ENCODE data around the gene SPAG5. TPM values are rescaled to one million over a fixed set of nuclear protein-coding genes. Genes with fewer than 3 reads are reported as not detected.

Gene SPAG5
- total RNA-seq, 6 donors from 2014 or later, result 4.4 to 34.6 (median 7.4) TPM

DNA sequence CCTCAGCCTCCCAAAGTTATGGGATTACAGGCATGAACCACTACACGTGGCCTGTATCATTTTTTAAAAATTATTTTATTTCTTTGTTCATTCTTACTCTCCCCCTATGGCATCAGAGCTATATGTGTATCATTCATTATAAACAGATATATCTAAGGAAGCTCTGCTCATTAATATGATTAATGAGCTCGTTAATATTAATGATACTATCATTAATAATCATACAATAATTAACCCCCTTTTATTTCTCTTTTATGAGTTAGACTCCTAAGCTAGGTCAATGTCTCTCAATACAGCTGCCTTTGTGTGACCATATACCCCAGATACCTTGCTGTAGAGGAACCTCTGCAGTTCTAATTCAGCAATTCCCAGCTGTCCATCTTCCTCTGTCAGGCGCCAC is 19.6 kb upstream of the SPAG5 start:
- H3K4me3 ChIP-seq, result no peak overlapping the region
- no peak for ATAC-seq (ENCODE audit: low FRiP score in 2 of 2)
- TF ChIP-seq EP300 (IDR thresholded peaks at IDR 0.05) (no peak), POLR2AphosphoS5 (IDR thresholded peaks at IDR 0.05) (no peak)
- 87 to 95% methylated on average over 3 of the region's 3 CpGs for WGBS, 2 donors
- no peaks in the 10 kb centered on the region for H3K4me1 ChIP-seq
- no peak for DNase-seq
- H3K27me3 ChIP-seq, result no peaks in the 10 kb centered on the region
- H3K36me3 ChIP-seq, result peaks cover 87 to 100% (median 94%) of the 10 kb centered on the region in 4 donors
- no peaks in the 10 kb centered on the region for H3K9me3 ChIP-seq
- no peak overlapping the region for H3K27ac ChIP-seq

DNA sequence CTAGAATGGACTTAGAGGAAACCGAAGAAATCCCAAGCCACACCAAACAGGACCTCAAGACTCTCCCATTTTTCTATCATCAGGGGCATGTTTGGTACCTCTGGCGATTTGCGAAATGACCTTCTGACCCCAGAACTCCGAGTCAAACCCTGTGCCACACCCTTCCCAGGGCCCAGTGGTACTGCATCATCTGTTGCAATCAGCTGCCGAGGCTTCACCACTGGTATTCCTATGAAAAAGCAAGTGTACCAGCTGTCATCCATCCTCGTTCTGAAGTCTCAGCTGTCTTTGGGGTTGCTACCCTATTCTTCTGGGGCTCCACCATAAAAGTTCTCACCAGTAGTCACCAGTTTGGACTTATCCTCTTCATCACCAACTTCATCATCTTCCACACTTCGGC is 17.5 kb upstream of the SPAG5 start:
- 79 to 84% methylated on average over 7 of the region's 7 CpGs for WGBS, 2 donors
- Histone ChIP-seq H3K9me3 (no peaks in the 10 kb centered on the region), H3K4me3 (no peak overlapping the region), H3K4me1 (no peaks in the 10 kb centered on the region), H3K36me3 (peaks cover 68 to 86% (median 73%) of the 10 kb centered on the region in 4 donors), H3K27me3 (no peaks in the 10 kb centered on the region), H3K27ac (no peak overlapping the region)
- TF ChIP-seq, protein P1, sequence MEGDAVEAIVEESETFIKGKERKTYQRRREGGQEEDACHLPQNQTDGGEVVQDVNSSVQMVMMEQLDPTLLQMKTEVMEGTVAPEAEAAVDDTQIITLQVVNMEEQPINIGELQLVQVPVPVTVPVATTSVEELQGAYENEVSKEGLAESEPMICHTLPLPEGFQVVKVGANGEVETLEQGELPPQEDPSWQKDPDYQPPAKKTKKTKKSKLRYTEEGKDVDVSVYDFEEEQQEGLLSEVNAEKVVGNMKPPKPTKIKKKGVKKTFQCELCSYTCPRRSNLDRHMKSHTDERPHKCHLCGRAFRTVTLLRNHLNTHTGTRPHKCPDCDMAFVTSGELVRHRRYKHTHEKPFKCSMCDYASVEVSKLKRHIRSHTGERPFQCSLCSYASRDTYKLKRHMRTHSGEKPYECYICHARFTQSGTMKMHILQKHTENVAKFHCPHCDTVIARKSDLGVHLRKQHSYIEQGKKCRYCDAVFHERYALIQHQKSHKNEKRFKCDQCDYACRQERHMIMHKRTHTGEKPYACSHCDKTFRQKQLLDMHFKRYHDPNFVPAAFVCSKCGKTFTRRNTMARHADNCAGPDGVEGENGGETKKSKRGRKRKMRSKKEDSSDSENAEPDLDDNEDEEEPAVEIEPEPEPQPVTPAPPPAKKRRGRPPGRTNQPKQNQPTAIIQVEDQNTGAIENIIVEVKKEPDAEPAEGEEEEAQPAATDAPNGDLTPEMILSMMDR (IDR thresholded peaks at IDR 0.05), result no peak
- no peak for TF ChIP-seq EP300 (IDR thresholded peaks at IDR 0.05)
- no peak for TF ChIP-seq POLR2A (IDR thresholded peaks at IDR 0.05)
- ATAC-seq (ENCODE audit: low FRiP score in 2 of 2) (no peak), DNase-seq (no peak)

DNA sequence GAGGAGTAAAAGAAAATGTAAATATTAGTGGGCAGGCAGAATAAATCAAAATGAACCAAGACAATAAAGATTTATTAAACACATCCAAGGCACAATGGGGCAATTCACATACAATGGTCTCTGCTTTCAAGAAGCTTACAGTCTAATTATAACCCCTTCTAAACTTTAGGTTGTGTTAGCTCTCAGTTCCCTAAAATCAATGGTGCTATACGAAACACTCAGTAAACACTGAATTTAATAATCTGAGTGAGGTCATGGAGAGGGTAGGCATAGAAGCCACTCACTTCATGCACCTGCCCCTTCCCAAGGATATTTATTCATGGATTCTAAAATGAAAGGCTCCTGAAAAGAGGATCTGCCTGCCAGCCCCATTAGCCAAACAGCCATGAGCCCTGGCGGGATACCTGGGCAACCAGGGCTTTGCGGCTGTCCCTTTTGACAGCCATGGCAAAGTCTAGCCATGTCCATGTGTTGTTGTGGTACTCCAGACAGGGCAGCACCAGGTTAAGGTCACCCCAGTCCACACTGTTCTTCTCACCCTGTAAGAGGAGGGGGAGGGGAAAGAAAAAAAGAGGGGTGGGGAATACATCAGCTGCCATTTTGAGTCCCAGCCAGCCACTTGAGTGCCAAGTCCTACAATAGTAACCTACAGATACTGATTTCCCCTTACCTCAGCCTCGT is 16.6 kb upstream of the SPAG5 start:
- Histone ChIP-seq H3K4me1 (no peaks in the 10 kb centered on the region), H3K27ac (no peak overlapping the region), H3K27me3 (no peaks in the 10 kb centered on the region), H3K36me3 (peaks cover 59 to 85% (median 67%) of the 10 kb centered on the region in 4 donors), H3K4me3 (no peak overlapping the region), H3K9me3 (no peaks in the 10 kb centered on the region)
- ATAC-seq (ENCODE audit: low FRiP score in 2 of 2), result no peak
- WGBS, 2 donors, result 91 to 95% methylated on average over 4 of the region's 4 CpGs
- no peak for TF ChIP-seq EP300 (IDR thresholded peaks at IDR 0.05)
- no peak for TF ChIP-seq POLR2A (IDR thresholded peaks at IDR 0.05)
- TF ChIP-seq, protein P1 (IDR thresholded peaks at IDR 0.05), result no peak
- no peak for TF ChIP-seq POLR2AphosphoS5 (IDR thresholded peaks at IDR 0.05)
- no peak for DNase-seq

DNA sequence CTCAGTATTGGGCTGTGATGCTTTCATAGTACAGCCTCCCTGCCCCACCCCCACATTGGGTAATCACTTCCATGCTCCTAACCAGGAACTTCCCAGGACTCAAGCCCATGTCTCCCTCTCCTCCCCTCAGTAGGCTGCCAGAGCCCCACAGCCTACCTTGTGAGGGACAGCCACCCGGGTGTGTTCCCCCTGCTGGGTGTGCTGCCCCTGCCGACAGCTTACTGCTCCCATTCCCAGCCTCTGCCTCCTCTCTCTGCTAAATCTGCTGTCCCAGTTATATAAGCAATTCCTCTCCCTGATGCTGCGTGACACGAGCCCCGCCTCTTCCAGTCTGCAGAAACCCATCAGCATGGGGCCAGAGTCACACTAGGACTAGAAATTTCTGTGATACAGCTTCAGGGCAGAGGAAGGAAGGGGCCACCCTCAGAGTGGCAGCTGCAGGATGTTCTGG is 15.1 kb upstream of the SPAG5 start, which contains the start of gene RSKR:
Gene RSKR, minus strand, starts transcription at position 255 of the 451 bp plus-strand sequence. Its CDS starts 24 bp downstream, at position 231.
- no peak within 1 kb of the TSS for H3K4me3 ChIP-seq
- H3K27ac ChIP-seq, result no peak within 1 kb of the TSS
- DNase-seq (no peak), ATAC-seq (ENCODE audit: low FRiP score in 2 of 2) (peak in 1 of 2 donors; percentile 26)
- TF ChIP-seq POLR2AphosphoS5 (IDR thresholded peaks at IDR 0.05) (no peak), POLR2A (IDR thresholded peaks at IDR 0.05) (no peak), EP300 (IDR thresholded peaks at IDR 0.05) (no peak)
- TF ChIP-seq, protein P1 (IDR thresholded peaks at IDR 0.05), result no peak
- H3K36me3 ChIP-seq, result peaks cover 45 to 73% (median 54%) of the 10 kb centered on the region in 4 donors
- no peaks in the 10 kb centered on the region for H3K9me3 ChIP-seq
- WGBS, 2 donors, result 73 to 86% methylated on average over 5 of the region's 5 CpGs
- no peaks in the 10 kb centered on the region for H3K4me1 ChIP-seq
- H3K27me3 ChIP-seq, result no peaks in the 10 kb centered on the region

DNA sequence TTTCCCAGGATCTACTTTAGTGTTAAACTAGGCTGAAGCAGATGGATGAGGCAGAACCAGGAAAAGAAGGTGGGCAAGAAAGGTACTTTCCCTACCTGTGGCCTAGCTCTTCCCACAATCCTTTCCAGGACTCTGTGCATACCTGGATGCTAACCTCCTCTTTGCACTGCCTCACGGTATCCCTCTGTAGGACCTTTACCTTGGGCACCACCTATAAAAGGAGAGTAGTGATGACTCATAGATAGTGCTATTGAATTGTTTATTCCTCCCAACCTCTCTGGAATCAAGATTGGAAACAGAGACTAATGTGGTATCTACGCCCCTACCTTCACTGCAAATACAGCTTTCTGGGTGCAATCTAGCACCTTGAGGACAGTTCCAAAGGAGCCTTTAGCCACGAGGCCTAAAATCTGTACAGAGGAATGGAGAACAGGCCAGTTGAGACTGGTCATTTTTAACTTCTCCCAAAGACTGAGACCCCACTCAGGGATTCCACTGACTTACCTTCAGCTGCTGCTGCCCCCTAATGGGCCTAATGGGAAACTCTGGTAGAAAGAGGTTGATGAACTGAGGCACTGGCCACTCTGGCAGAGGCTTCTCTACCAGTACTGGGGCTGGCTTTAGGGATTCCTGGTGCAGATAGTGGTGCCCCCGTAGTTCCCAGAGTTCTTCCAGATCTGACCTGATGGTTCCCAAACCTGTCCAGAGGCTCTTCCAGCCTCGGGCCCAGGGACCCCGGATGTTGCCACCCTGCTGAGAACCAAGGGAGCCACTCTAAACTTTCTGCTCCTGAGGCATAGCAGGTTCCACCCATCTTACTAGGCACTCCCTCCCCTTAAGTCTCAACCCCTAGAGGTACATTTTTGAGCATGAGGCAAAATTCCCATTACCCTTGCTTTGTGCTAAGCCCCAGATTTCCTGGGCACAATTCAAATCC is 14.4 kb upstream of the SPAG5 start:
- no peak for DNase-seq
- peak in 1 of 2 donors; percentile 58 for ATAC-seq (ENCODE audit: low FRiP score in 2 of 2)
- no peak overlapping the region for H3K4me3 ChIP-seq
- 82 to 83% methylated on average over 3 to 6 of the region's 6 CpGs for WGBS, 2 donors
- H3K4me1 ChIP-seq, result no peaks in the 10 kb centered on the region
- H3K9me3 ChIP-seq, result no peaks in the 10 kb centered on the region
- H3K27ac ChIP-seq, result no peak overlapping the region
- no peaks in the 10 kb centered on the region for H3K27me3 ChIP-seq
- TF ChIP-seq EP300 (IDR thresholded peaks at IDR 0.05), result no peak
- TF ChIP-seq, protein P1 (IDR thresholded peaks at IDR 0.05), result peak; percentile 26 to 48 (median 44)
- H3K36me3 ChIP-seq, result peaks cover 38 to 66% (median 47%) of the 10 kb centered on the region in 4 donors
